A549 (cell line): Measurements from ENCODE around the gene CSE1L. TPM values are rescaled to one million over a fixed set of nuclear protein-coding genes. Genes with fewer than 3 reads are reported as not detected.

ENCODE experiments used
- ATAC-seq, 2 experiments: fragments of 200-7000 bp in 1 of 2; fragments of >200 bp in 1 of 2; cut with Nextera tagmentation in 1 of 2; cut with Tn5 transposase in 1 of 2; 3 replicates each; pipeline versions ENCODE4 v1.8.0 to v1.9.1; 2018 to 2020; ENCODE audit warnings: mild to moderate bottlenecking in 1 of 2, moderate library complexity in 1 of 2
- CTCF ChIA-PET: fragments of 300-600 bp; sonication (Branson Sonifier 250); formaldehyde crosslinking; extraction: SDS; loops from one replicate; lab custom pipeline; 2021; ENCODE audit warnings: antibody characterized with exemption, inconsistent platforms; lab: Yijun Ruan, JAX
- POLR2A ChIA-PET: fragments of 350-600 bp; formaldehyde crosslinking; extraction: SDS; loops from one replicate; lab custom pipeline; 2021; ENCODE audit warnings: antibody characterized with exemption, inconsistent platforms; lab: Yijun Ruan, JAX
- DNase-seq, 2 experiments: peaks; one replicate each; pipeline versions ENCODE4 v3.0.0 to v3.0.0-alpha.2; 2011 to 2016; ENCODE audit warnings: low read depth in 1 of 2, low spot score in 1 of 2
- FAIRE-seq: peaks from 2 replicates; lab custom pipeline; 2011; peaks lifted over from hg19 to GRCh38; lab: Jason Lieb, UNC
- H3K27ac ChIP-seq, 2 experiments: fragments of >200 bp; sonication (Bioruptor Twin); formaldehyde crosslinking; 3 replicates each; pipeline ENCODE4 v1.5.1; 2016 to 2017
- H3K4me1 ChIP-seq: fragments of >200 bp; sonication (Bioruptor Twin); formaldehyde crosslinking; 3 replicates; pipeline ENCODE4 v1.6.1; 2016
- H3K4me2 ChIP-seq: fragments of >200 bp; sonication (Bioruptor Twin); formaldehyde crosslinking; 3 replicates; pipeline ENCODE4 v1.6.1; 2016
- H3K4me3 ChIP-seq: fragments of >200 bp; sonication (Bioruptor Twin); formaldehyde crosslinking; 3 replicates; pipeline ENCODE4 v1.5.1; 2016
- H3K9me3 ChIP-seq: fragments of >200 bp; sonication (Bioruptor Twin); formaldehyde crosslinking; 3 replicates; pipeline ENCODE4 v1.6.1; 2016
- CHD2 ChIP-seq: fragments of 150-350 bp; IDR thresholded peaks from 2 replicates; pipeline ENCODE4 v1.6.1; 2014; ENCODE audit warnings: low read length; ENCODE audit not compliant: partially characterized antibody
- CHD4 ChIP-seq: fragments of 200-600 bp; sonication (generic); IDR thresholded peaks from 2 replicates; pipeline ENCODE4 v1.6.1; 2016; ENCODE audit warnings: antibody characterized with exemption, mild to moderate bottlenecking, borderline replicate concordance
- EHF ChIP-seq: fragments of 250-450 bp; sonication (Bioruptor Pico); IDR thresholded peaks from 2 replicates; pipeline ENCODE4 v1.5.0; 2020; ENCODE audit warnings: mild to moderate bottlenecking
- EHMT2 ChIP-seq: fragments of 200-600 bp; sonication (generic); IDR thresholded peaks from 2 replicates; pipeline ENCODE4 v1.6.1; 2016; ENCODE audit warnings: antibody characterized with exemption, low read depth, mild to moderate bottlenecking, moderate library complexity
- FOXS1 ChIP-seq: fragments of 250-450 bp; sonication (Bioruptor Pico); IDR thresholded peaks from 2 replicates; pipeline ENCODE4 v1.5.0; 2020; ENCODE audit warnings: mild to moderate bottlenecking, moderate library complexity
- JUNB ChIP-seq: fragments of >200 bp; sonication (Bioruptor Twin); formaldehyde crosslinking; IDR thresholded peaks from 2 replicates; pipeline ENCODE4 v1.6.1; 2016
- KDM1A ChIP-seq: fragments of 200-600 bp; sonication (generic); IDR thresholded peaks from 2 replicates; pipeline ENCODE4 v1.6.1; 2016; ENCODE audit warnings: low read depth, mild to moderate bottlenecking
- KDM5A ChIP-seq: fragments of 200-600 bp; sonication (generic); IDR thresholded peaks from 2 replicates; pipeline ENCODE4 v1.6.1; 2016; ENCODE audit warnings: antibody characterized with exemption, mild to moderate bottlenecking
- NFE2L2 ChIP-seq: fragments of 150-350 bp; conservative IDR thresholded peaks from 2 replicates; pipeline ENCODE4 v1.6.1; 2014; ENCODE audit warnings: low read length
- POLR2A ChIP-seq: IDR thresholded peaks from 2 replicates; pipeline ENCODE4 v1.6.1; 2012; ENCODE audit warnings: mild to moderate bottlenecking, low read length
- RAD21 ChIP-seq, 2 experiments: fragments of >200 bp in 1 of 2; sonication (Bioruptor Twin) in 1 of 2; formaldehyde crosslinking in 1 of 2; IDR thresholded peaks in 1 of 2; conservative IDR thresholded peaks in 1 of 2; 2 replicates in 1 of 2; 3 replicates in 1 of 2; pipeline ENCODE4 v1.6.1; 2012 to 2018; ENCODE audit warnings: inconsistent platforms in 1 of 2
- RARB ChIP-seq: fragments of 250-450 bp; sonication (Bioruptor Pico); IDR thresholded peaks from 2 replicates; pipeline ENCODE4 v1.8.0; 2021; ENCODE audit warnings: mild to moderate bottlenecking, moderate library complexity
- SMC3 ChIP-seq: fragments of >200 bp; sonication (Bioruptor Twin); formaldehyde crosslinking; IDR thresholded peaks from 3 replicates; pipeline ENCODE4 v1.6.1; 2018; ENCODE audit warnings: inconsistent platforms
- ZFP36 ChIP-seq: fragments of 450-650 bp; IDR thresholded peaks from 2 replicates; pipeline ENCODE4 v1.6.1; 2014; ENCODE audit warnings: borderline replicate concordance; ENCODE audit not compliant: partially characterized antibody
- WGBS: methylation state at CpG from one replicate; pipeline ENCODE4 v1.1.6; 2017; ENCODE audit errors: missing lambda C conversion rate; 5-methylcytosine and 5-hydroxymethylcytosine counted together
- polyA plus RNA-seq, 4 experiments: library from polyadenylated mRNA; depleted of rRNA in 3 of 4; stranded (reverse); fragments of >200 nt; fragmentation: RNase III in 1 of 4; extraction: RNeasy Plus Mini Kit Qiagen cat#74134 plus additional on column Dnase treatment in 1 of 4; gene quantifications; 2 replicates in 3 of 4; 3 replicates in 1 of 4; pipeline ENCODE4 v1.2.3, GENCODE V29; 2011 to 2017
- TF ChIP-seq, protein P1 (sequence below): fragments of >200 bp; sonication (Bioruptor Twin); formaldehyde crosslinking; IDR thresholded peaks from 3 replicates; pipeline ENCODE4 v1.6.1; 2016
- TF ChIP-seq, protein P2 (sequence below): fragments of 200-600 bp; sonication (generic); IDR thresholded peaks from 2 replicates; pipeline ENCODE4 v1.6.1; 2016; ENCODE audit warnings: antibody characterized with exemption, mild to moderate bottlenecking, moderate library complexity

Gene CSE1L
- polyA plus RNA-seq, 2 of the 4 experiments (the other 2 are of a cell fraction) = 116 to 125 TPM

DNA sequence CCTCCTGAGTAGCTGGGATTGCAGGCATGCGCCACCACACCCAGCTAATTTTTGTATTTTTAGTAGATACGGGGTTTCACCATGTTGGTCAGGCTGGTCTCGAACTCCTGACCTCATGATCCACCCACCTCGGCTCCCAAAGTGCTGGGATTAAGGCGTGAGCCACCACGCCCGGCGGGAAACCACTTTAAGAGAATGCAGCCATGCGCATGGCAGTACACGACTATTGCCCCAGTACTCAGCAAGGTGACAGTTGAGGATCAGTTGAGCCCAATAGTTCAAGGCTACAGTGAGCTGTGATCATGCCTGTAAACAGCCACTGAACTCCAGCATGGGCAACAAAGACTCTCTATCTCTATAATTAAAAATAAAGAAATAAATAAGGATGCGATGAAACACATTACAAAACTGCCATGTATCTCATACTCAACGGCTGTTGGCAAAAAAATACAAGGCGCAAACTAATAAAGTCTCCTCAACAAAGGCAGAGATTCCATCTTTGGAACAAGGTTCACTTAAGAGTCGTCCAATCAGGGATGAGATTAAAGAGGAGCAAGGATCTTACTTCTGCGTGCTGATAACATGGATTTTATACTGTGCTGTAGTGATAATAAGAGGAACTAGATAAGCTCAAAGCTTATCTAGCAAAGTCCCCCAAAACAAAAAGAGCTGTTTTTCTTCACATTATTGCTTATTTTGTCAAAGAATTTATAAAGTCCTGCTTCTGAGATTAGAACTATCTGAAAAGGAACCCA lies 90.9 kb downstream of the CSE1L start:
- ATAC-seq = no peak
- no peak for DNase-seq
- CTCF ChIA-PET = interaction anchor here (8.5 kb wide), 1 partner anchor 79 kb away, joined by 140 read pairs; no protein-coding TSS in a partner anchor
- POLR2A ChIA-PET = no interaction called here
- H3K9me3 ChIP-seq = no peaks in the 10 kb centered on the region
- H3K4me2 ChIP-seq = no peak overlapping the region
- no peak overlapping the region for H3K27ac ChIP-seq
- 93% methylated on average over 15 of the region's 15 CpGs for WGBS
- H3K4me1 ChIP-seq = no peaks in the 10 kb centered on the region
- H3K4me3 ChIP-seq = no peak overlapping the region
- no peak for TF ChIP-seq RAD21 (conservative IDR thresholded peaks at IDR 0.05 in 1 of 2, IDR thresholded peaks at IDR 0.05 in 1 of 2)
- FAIRE-seq = no peak

DNA sequence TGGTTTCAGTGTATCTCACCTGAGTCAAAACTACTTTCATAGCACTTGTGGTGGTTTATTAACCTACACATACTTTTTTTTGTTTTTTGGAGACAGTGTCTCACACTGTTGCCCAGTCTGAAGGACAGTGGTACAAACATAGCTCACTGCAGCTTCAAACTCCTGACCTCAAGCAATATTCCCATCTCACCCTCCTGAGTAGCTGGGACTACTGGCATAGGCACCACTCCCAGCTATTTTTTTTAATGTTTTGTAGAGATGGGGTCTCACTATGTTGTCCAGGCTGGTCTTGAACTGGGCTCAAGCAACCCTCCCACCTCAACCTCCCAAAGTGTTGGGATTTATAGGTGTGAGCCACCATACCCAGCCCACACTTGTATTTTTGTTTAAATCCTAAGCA lies 92.3 kb downstream of the CSE1L start:
- no peaks in the 10 kb centered on the region for H3K4me1 ChIP-seq

GRCh38 chr20:49140411-49140810 lies 94.3 kb downstream of the CSE1L start:
- Histone ChIP-seq H3K4me1 (no peaks in the 10 kb centered on the region), H3K27ac (no peak overlapping the region), H3K9me3 (no peaks in the 10 kb centered on the region), H3K4me2 (no peak overlapping the region), H3K4me3 (no peak overlapping the region)
- DNase-seq (no peak), FAIRE-seq (no peak), ATAC-seq (no peak)
- ChIA-PET CTCF (interaction anchor here (8.5 kb wide), 1 partner anchor 76 kb away, joined by 140 read pairs; no protein-coding TSS in a partner anchor), POLR2A (no interaction called here)
- no peak for TF ChIP-seq KDM1A
- no peak for TF ChIP-seq ZFP36
- TF ChIP-seq CHD4 = no peak
- TF ChIP-seq KDM5A = no peak
- TF ChIP-seq JUNB = no peak
- no peak for TF ChIP-seq CHD2
- TF ChIP-seq RARB (CRISPR knock-in tag) = no peak
- TF ChIP-seq SMC3 = no peak
- no peak for TF ChIP-seq EHMT2
- no peak for TF ChIP-seq FOXS1 (CRISPR knock-in tag)
- TF ChIP-seq, protein P1, sequence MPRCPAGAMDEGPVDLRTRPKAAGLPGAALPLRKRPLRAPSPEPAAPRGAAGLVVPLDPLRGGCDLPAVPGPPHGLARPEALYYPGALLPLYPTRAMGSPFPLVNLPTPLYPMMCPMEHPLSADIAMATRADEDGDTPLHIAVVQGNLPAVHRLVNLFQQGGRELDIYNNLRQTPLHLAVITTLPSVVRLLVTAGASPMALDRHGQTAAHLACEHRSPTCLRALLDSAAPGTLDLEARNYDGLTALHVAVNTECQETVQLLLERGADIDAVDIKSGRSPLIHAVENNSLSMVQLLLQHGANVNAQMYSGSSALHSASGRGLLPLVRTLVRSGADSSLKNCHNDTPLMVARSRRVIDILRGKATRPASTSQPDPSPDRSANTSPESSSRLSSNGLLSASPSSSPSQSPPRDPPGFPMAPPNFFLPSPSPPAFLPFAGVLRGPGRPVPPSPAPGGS = no peak
- TF ChIP-seq POLR2A = no peak
- TF ChIP-seq, protein P2, sequence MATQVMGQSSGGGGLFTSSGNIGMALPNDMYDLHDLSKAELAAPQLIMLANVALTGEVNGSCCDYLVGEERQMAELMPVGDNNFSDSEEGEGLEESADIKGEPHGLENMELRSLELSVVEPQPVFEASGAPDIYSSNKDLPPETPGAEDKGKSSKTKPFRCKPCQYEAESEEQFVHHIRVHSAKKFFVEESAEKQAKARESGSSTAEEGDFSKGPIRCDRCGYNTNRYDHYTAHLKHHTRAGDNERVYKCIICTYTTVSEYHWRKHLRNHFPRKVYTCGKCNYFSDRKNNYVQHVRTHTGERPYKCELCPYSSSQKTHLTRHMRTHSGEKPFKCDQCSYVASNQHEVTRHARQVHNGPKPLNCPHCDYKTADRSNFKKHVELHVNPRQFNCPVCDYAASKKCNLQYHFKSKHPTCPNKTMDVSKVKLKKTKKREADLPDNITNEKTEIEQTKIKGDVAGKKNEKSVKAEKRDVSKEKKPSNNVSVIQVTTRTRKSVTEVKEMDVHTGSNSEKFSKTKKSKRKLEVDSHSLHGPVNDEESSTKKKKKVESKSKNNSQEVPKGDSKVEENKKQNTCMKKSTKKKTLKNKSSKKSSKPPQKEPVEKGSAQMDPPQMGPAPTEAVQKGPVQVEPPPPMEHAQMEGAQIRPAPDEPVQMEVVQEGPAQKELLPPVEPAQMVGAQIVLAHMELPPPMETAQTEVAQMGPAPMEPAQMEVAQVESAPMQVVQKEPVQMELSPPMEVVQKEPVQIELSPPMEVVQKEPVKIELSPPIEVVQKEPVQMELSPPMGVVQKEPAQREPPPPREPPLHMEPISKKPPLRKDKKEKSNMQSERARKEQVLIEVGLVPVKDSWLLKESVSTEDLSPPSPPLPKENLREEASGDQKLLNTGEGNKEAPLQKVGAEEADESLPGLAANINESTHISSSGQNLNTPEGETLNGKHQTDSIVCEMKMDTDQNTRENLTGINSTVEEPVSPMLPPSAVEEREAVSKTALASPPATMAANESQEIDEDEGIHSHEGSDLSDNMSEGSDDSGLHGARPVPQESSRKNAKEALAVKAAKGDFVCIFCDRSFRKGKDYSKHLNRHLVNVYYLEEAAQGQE = no peak
- 90% methylated on average over 2 of the region's 2 CpGs for WGBS

More for the DNA sequence above, 92.3 kb downstream of the CSE1L start:
- ChIA-PET POLR2A (no interaction called here), CTCF (interaction anchor here (8.5 kb wide), 1 partner anchor 78 kb away, joined by 140 read pairs; no protein-coding TSS in a partner anchor)
- no peak overlapping the region for H3K4me3 ChIP-seq
- FAIRE-seq (no peak), ATAC-seq (no peak), DNase-seq (no peak)
- no peaks in the 10 kb centered on the region for H3K9me3 ChIP-seq
- TF ChIP-seq EHF (CRISPR knock-in tag) (no peak), NFE2L2 (no peak), RAD21 (conservative IDR thresholded peaks at IDR 0.05 in 1 of 2, IDR thresholded peaks at IDR 0.05 in 1 of 2) (no peak)
- H3K4me2 ChIP-seq = no peak overlapping the region
- no peak overlapping the region for H3K27ac ChIP-seq
